HepG2 (cell line): ENCODE data around the gene CARD19. TPM values are rescaled to one million over a fixed set of nuclear protein-coding genes. Genes with fewer than 3 reads are reported as not detected.

ENCODE experiments used
- AHR ChIP-seq: IDR thresholded peaks from 2 replicates; pipeline ENCODE4 v1.6.1; 2018; ENCODE audit warnings: missing genetic modification reagents, missing compliant biosample characterization
- ELF1 ChIP-seq: sonication (generic); formaldehyde crosslinking; IDR thresholded peaks from 2 replicates; pipeline ENCODE4 v1.4.0; 2020; ENCODE audit warnings: missing genetic modification reagents
- FIP1L1 ChIP-seq: fragments of 200-400 bp; formaldehyde crosslinking; IDR thresholded peaks from 2 replicates; pipeline ENCODE4 v1.6.1; 2018; ENCODE audit warnings: low read depth, mild to moderate bottlenecking, low read length, moderate library complexity, borderline replicate concordance; ENCODE audit not compliant: insufficient read depth
- GATAD1 ChIP-seq: IDR thresholded peaks from 2 replicates; pipeline ENCODE4 v1.6.1; 2016; ENCODE audit warnings: missing genetic modification reagents, missing compliant biosample characterization
- HNRNPK ChIP-seq: fragments of 200-400 bp; formaldehyde crosslinking; IDR thresholded peaks from 2 replicates; pipeline ENCODE4 v1.6.1; 2018; ENCODE audit warnings: low read length, low read depth, moderate library complexity, mild to moderate bottlenecking; ENCODE audit not compliant: poor library complexity, severe bottlenecking
- JUNB ChIP-seq: sonication (generic); formaldehyde crosslinking; IDR thresholded peaks from 2 replicates; pipeline ENCODE4 v1.8.0; 2022; ENCODE audit warnings: missing genetic modification reagents, mild to moderate bottlenecking, borderline replicate concordance
- MAFK ChIP-seq, 2 experiments: IDR thresholded peaks in 1 of 2; conservative IDR thresholded peaks in 1 of 2; 2 replicates each; pipeline ENCODE4 v1.6.1; 2011; ENCODE audit warnings: improper control_type of control experiment in 2 of 2, low read length in 2 of 2
- MYNN ChIP-seq: sonication (generic); formaldehyde crosslinking; IDR thresholded peaks from 2 replicates; pipeline ENCODE4 v1.4.0; 2020; ENCODE audit warnings: mild to moderate bottlenecking, low read depth, missing genetic modification reagents
- NFAT5 ChIP-seq: sonication (generic); formaldehyde crosslinking; IDR thresholded peaks from 2 replicates; pipeline ENCODE4 v1.4.0; 2020; ENCODE audit warnings: missing genetic modification reagents
- PBX3 ChIP-seq: sonication (generic); formaldehyde crosslinking; IDR thresholded peaks from 2 replicates; pipeline ENCODE4 v1.8.1; 2023; ENCODE audit warnings: missing genetic modification reagents, inconsistent platforms, borderline replicate concordance
- PHF5A ChIP-seq: IDR thresholded peaks from one replicate; pipeline ENCODE4 v1.6.1; 2018; ENCODE audit warnings: low read depth, missing genetic modification reagents; ENCODE audit not compliant: unreplicated experiment
- SATB2 ChIP-seq: sonication (generic); formaldehyde crosslinking; IDR thresholded peaks from 2 replicates; pipeline ENCODE4 v1.5.0; 2020; ENCODE audit warnings: missing genetic modification reagents
- SMARCE1 ChIP-seq: fragments of 450-650 bp; IDR thresholded peaks from 2 replicates; pipeline ENCODE4 v1.6.1; 2017; ENCODE audit warnings: borderline replicate concordance
- SOX5 ChIP-seq: IDR thresholded peaks from 2 replicates; pipeline ENCODE4 v1.6.1; 2016; ENCODE audit warnings: borderline replicate concordance
- THAP7 ChIP-seq: sonication (generic); formaldehyde crosslinking; IDR thresholded peaks from 2 replicates; pipeline ENCODE4 v1.8.1; 2023; ENCODE audit warnings: mild to moderate bottlenecking, missing genetic modification reagents
- TRIM24 ChIP-seq: sonication (generic); formaldehyde crosslinking; IDR thresholded peaks from 2 replicates; pipeline ENCODE4 v1.8.0; 2022; ENCODE audit warnings: mild to moderate bottlenecking, missing genetic modification reagents
- WIZ ChIP-seq: sonication (generic); formaldehyde crosslinking; IDR thresholded peaks from 2 replicates; pipeline ENCODE4 v1.5.1; 2020; ENCODE audit warnings: mild to moderate bottlenecking, missing genetic modification reagents
- ZFY ChIP-seq: sonication (generic); formaldehyde crosslinking; IDR thresholded peaks from 2 replicates; pipeline ENCODE4 v1.4.0; 2020; ENCODE audit warnings: missing genetic modification reagents
- ZNF12 ChIP-seq: sonication (generic); formaldehyde crosslinking; IDR thresholded peaks from 2 replicates; pipeline ENCODE4 v1.5.0; 2020; ENCODE audit warnings: missing genetic modification reagents
- ZNF280B ChIP-seq: sonication (generic); formaldehyde crosslinking; IDR thresholded peaks from 2 replicates; pipeline ENCODE4 v1.5.0; 2020; ENCODE audit warnings: missing genetic modification reagents, mild to moderate bottlenecking, borderline replicate concordance
- ZNF337 ChIP-seq: sonication (generic); formaldehyde crosslinking; IDR thresholded peaks from 2 replicates; pipeline ENCODE4 v1.5.1; 2020; ENCODE audit warnings: missing genetic modification reagents, low read depth, mild to moderate bottlenecking, borderline replicate concordance
- ZNF367 ChIP-seq: sonication (generic); formaldehyde crosslinking; IDR thresholded peaks from 2 replicates; pipeline ENCODE4 v1.4.0; 2020; ENCODE audit warnings: missing genetic modification reagents, borderline replicate concordance
- polyA plus RNA-seq, 8 experiments: library from polyadenylated mRNA; depleted of rRNA in 3 of 8; stranded (reverse) in 7 of 8; unstranded in 1 of 8; fragments of >200 nt; fragmentation: Illumina TruSeq in 4 of 8; extraction: Trizol in 4 of 8; gene quantifications; 2 replicates each; pipeline versions ENCODE4 v1.2.1 to v1.2.3, GENCODE V29; 2011 to 2016; ENCODE audit warnings: low read depth in 4 of 8, missing spikeins in 1 of 8, mixed read lengths in 1 of 8; ENCODE audit not compliant: insufficient read depth in 1 of 8
- total RNA-seq, 5 experiments: library from RNA; depleted of rRNA; stranded (reverse); fragments of >200 nt; fragmentation: Illumina TruSeq; extraction: Trizol; gene quantifications; 2 replicates each; pipeline ENCODE4 v1.2.3, GENCODE V29; 2016; ENCODE audit warnings: low read depth in 1 of 5

Gene CARD19
- total and polyA plus RNA-seq, 2 of the 13 experiments (the other 11 are each of a cell fraction or from before 2014, with no cell fraction given): 18.4 to 47.2 TPM

GRCh38 chr9:93096131-93096802 lies at the start of gene CARD19 (continued):
- TF ChIP-seq NFAT5 (no peak), MYNN (no peak), GATAD1 (no peak), ZNF12 (CRISPR knock-in tag) (no peak), THAP7 (CRISPR knock-in tag) (no peak), SATB2 (CRISPR knock-in tag) (no peak), TRIM24 (CRISPR knock-in tag) (no peak), PBX3 (CRISPR knock-in tag) (no peak), PHF5A (CRISPR knock-in tag) (no peak), ZFY (CRISPR knock-in tag) (peak; percentile 89), ZNF280B (CRISPR knock-in tag) (no peak), ELF1 (no peak), MAFK (conservative IDR thresholded peaks at IDR 0.05 in 1 of 2, IDR thresholded peaks at IDR 0.05 in 1 of 2; ENCODE audit: low read length in 2 of 2) (no peak), AHR (peak; percentile 29; the same call in 1 of the 2 replicates), HNRNPK (peak; percentile 31), SMARCE1 (no peak), SOX5 (no peak), FIP1L1 (no peak), ZNF367 (CRISPR knock-in tag) (no peak), ZNF337 (CRISPR knock-in tag) (no peak), JUNB (no peak), WIZ (CRISPR knock-in tag) (0 out of 2 replicates have a peak, but pooled peaks have one; percentile 45)
